ENCODE results near the gene HHIPL1. TPM values are rescaled to one million over a fixed set of nuclear protein-coding genes. Genes with fewer than 3 reads are reported as not detected.

Gene HHIPL1
- total RNA-seq, 2 experiments from 2014 or later, result 0.15 to 0.31 TPM

DNA sequence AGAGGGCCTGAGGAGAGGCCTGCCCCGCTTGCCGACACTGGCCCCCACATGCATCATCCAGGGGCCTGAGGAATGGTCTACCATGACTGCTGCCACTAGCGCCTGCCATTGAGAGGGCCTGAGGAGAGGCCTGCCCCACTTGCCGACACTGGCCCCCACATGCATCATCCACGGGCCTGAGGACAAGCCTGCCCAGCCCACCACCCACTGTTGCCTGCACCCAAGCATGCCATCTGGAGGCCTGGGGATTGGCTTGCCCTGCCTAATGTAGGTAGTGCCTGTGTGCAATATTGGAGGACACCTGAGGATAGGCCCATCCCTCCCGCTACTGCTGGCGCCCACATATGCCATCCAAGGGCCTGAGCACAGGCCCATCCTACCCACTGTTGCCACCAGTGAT is 63.5 kb downstream of the HHIPL1 start:
- Mint-ChIP-seq H3K4me3 (no peak overlapping the region), H3K9me3 (peaks cover 6% of the 10 kb centered on the region), H3K4me1 (ENCODE audit: low read depth) (no peaks in the 10 kb centered on the region), H3K27ac (no peak overlapping the region), H3K36me3 (ENCODE audit: low read depth) (peaks cover 2% of the 10 kb centered on the region), H3K27me3 (ENCODE audit: low read depth) (peaks cover 10% of the 10 kb centered on the region)
- intact Hi-C loops (cut with micrococcal nuclease), result no loop called here
- CTCF ChIA-PET, result no interaction called here
- DNase-seq, result no peak

DNA sequence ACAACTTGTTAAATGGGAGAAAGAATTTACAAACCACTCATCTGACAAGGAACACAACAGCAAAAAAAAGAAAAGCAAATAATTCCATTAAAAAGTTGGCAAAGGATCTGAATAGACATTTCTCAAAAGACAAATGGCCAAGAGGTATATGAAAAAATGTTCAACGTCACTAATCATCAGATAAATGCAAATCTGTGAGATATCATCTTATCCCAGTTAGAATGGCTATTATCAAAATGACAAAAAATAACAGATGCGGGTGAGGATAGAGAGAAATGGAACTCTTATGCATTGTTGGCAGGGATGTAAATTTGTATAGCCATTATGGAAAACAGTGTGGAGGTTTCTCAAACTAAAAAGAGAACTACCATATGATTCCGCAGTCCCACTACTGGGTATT is 69.0 kb downstream of the HHIPL1 start:
- no peaks in the 10 kb centered on the region for H3K9me3 Mint-ChIP-seq
- CTCF ChIA-PET, result interaction anchor here (0.6 to 0.7 kb wide), 2 partner anchors 33 to 41 kb away, joined by 3 to 4 read pairs; no protein-coding TSS in a partner anchor
- H3K4me1 Mint-ChIP-seq (ENCODE audit: low read depth), result no peaks in the 10 kb centered on the region

DNA sequence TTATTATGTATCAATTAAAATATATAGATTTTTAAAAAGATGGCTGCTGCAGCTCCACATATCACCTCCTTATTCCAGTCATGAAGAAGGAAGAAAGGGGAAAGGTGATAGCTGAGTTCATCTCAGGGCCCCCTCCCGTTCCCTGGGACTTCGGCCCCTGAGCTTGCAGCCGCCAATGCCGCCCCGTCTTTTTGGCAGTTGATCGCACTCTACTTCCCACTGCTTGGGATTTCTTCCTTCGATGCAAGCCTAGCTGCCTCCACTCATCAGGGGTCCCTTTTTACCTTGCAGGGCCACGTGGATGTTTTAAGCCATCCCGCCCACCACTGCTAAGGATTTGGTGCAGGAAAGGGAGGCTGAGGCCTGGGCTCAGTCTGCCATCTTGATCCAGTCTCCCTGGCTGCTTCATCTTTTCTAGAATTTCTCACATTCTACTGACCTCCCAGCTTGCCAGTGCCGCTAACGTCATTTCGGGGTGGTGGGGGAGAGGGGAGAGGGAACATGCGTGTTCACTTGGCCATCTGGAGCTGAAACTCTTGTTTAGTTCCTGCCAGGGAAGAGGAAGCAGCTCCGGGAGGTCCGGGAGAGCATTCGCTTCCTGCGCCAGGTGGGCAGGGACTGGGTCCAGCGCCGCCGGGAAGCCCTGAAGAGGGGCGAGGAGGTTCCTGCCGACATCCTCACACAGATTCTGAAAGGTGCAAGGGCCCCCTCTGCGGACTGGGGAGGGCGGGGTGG is 70.5 kb downstream of the HHIPL1 start:
- DNase-seq, result no peak
- intact Hi-C loops (cut with micrococcal nuclease), result no loop called here
- Mint-ChIP-seq H3K4me1 (ENCODE audit: low read depth) (no peaks in the 10 kb centered on the region), H3K4me3 (no peak overlapping the region), H3K36me3 (ENCODE audit: low read depth) (no peaks in the 10 kb centered on the region), H3K27me3 (ENCODE audit: low read depth) (peaks cover 8% of the 10 kb centered on the region), H3K9me3 (no peaks in the 10 kb centered on the region), H3K27ac (no peak overlapping the region)
- CTCF ChIA-PET, result interaction anchor here (1.1 to 1.2 kb wide), 2 partner anchors 28 to 62 kb away, joined by 4 to 6 read pairs; no protein-coding TSS in a partner anchor

More for the DNA sequence above, 69.0 kb downstream of the HHIPL1 start:
- Mint-ChIP-seq H3K4me3 (no peak overlapping the region), H3K27ac (no peak overlapping the region), H3K36me3 (ENCODE audit: low read depth) (no peaks in the 10 kb centered on the region), H3K27me3 (ENCODE audit: low read depth) (peaks cover 8% of the 10 kb centered on the region)
- intact Hi-C loops (cut with micrococcal nuclease), result no loop called here
- no peak for DNase-seq

DNA sequence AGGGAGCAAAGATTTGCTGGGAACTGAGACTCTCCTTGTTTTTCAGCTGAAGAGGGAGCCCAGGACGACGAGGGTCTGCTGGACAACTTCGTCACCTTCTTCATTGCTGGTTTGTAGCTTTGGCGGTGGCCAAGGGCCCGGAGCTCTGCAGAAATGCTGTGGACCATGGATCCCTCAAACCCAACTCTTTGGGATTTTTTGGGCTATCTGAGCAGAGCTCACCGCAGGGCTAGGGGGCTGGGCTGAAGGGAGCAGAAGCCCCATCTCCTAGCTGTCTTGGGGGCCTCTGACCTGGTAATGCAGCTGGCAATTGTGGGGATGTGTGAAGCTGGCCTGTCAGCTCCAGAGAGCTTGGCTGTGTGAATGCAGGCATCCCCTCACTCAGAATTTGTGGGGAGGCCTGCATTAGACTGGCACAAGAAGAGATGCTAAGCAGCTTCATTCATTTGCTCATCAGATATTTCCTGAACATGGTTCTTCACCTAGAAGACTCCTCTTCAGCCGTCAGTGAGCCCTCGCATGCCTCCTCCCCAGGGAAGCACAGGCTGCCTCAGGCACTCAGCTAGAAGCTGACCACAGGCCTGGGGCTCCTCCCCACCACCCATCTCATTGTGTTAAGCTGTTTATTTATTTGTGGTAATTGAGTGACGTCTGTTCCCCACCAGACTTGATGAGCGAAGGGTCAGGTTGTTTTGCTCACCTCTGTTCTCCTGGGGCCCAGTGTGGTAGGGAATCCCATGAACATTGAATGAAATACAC is 71.3 kb downstream of the HHIPL1 start:
- Mint-ChIP-seq H3K36me3 (ENCODE audit: low read depth) (no peaks in the 10 kb centered on the region), H3K27me3 (ENCODE audit: low read depth) (peaks cover 8% of the 10 kb centered on the region), H3K27ac (no peak overlapping the region), H3K4me1 (ENCODE audit: low read depth) (no peaks in the 10 kb centered on the region), H3K9me3 (no peaks in the 10 kb centered on the region), H3K4me3 (no peak overlapping the region)
- CTCF ChIA-PET, result interaction anchor here (1.1 kb wide), 1 partner anchor 29 kb away, joined by 6 read pairs; no protein-coding TSS in a partner anchor
- no peak for DNase-seq
- intact Hi-C loops (cut with micrococcal nuclease), result no loop called here

DNA sequence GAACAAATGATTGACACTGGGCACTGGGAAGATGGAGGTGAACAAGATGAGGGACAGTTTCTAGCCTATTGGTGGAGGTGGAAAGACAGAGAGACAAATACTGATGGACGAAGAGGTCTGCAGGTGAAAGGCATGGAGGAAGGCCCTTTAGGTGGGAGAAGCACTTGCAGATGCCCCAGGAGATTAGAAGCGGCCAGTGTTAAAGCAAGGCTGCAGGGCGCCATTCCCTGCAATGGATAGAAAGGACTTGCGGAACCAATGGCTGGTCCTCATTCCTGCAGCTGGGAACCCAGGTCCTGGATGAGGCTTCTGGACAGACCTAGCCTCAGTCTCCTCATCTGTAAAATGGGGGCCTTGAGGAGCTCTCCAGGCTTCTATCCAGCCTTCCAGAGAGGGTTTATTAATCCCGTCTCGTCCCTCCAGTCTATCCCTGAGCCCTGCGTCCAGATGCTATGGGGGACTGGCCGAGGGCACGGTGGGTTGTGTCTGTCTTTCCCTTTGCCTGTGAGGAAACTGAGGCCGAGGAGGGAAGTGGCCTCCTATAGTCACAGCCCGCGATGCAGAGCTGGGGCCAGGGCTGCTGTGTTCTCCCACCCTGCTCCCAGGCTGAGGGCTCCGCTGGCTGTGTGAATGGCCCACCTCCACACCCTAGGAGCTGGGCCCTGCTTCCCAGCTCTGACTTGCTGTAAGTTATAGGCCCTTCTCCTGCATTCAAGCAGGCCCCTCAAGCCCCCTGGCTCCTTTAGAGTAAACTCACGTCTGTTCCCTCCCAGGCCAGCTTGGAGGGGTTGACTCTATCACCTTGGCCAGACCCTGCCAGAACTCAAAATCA is 72.1 kb downstream of the HHIPL1 start:
- H3K4me1 Mint-ChIP-seq (ENCODE audit: low read depth), result no peaks in the 10 kb centered on the region
- CTCF ChIA-PET, result interaction anchor here (1.1 kb wide), 1 partner anchor 29 kb away, joined by 6 read pairs; no protein-coding TSS in a partner anchor
- intact Hi-C loops (cut with micrococcal nuclease), result no loop called here
- peaks cover 4% of the 10 kb centered on the region for H3K27me3 Mint-ChIP-seq (ENCODE audit: low read depth)
- H3K4me3 Mint-ChIP-seq, result no peak overlapping the region
- DNase-seq, result no peak
- no peaks in the 10 kb centered on the region for H3K9me3 Mint-ChIP-seq
- H3K36me3 Mint-ChIP-seq (ENCODE audit: low read depth), result no peaks in the 10 kb centered on the region
- H3K27ac Mint-ChIP-seq, result no peak overlapping the region

DNA sequence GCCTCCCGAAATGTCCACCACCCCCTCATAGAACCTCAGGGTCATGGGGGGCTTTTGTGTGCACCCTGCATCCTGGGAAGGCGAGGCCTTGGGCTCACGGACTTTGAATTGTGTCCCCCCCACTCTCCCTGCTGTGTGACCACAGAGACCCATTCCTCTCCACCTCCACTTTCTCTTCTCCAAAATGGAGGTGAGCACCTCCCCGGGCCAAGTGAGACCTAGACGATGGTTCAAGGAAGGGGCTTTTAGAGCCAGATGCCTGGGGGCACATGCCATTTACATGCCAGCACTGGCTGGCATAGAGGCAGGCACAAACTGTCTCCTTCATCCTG is 72.7 kb downstream of the HHIPL1 start:
- H3K27me3 Mint-ChIP-seq (ENCODE audit: low read depth), result peaks cover 4% of the 10 kb centered on the region
- DNase-seq, result no peak
- no peak overlapping the region for H3K4me3 Mint-ChIP-seq
- no peaks in the 10 kb centered on the region for H3K36me3 Mint-ChIP-seq (ENCODE audit: low read depth)
- no peak overlapping the region for H3K27ac Mint-ChIP-seq
- no peaks in the 10 kb centered on the region for H3K9me3 Mint-ChIP-seq
- intact Hi-C loops (cut with micrococcal nuclease), result no loop called here
- CTCF ChIA-PET, result interaction anchor here (1.4 kb wide), 1 partner anchor 30 kb away, joined by 3 read pairs; no protein-coding TSS in a partner anchor
- H3K4me1 Mint-ChIP-seq (ENCODE audit: low read depth), result no peaks in the 10 kb centered on the region

DNA sequence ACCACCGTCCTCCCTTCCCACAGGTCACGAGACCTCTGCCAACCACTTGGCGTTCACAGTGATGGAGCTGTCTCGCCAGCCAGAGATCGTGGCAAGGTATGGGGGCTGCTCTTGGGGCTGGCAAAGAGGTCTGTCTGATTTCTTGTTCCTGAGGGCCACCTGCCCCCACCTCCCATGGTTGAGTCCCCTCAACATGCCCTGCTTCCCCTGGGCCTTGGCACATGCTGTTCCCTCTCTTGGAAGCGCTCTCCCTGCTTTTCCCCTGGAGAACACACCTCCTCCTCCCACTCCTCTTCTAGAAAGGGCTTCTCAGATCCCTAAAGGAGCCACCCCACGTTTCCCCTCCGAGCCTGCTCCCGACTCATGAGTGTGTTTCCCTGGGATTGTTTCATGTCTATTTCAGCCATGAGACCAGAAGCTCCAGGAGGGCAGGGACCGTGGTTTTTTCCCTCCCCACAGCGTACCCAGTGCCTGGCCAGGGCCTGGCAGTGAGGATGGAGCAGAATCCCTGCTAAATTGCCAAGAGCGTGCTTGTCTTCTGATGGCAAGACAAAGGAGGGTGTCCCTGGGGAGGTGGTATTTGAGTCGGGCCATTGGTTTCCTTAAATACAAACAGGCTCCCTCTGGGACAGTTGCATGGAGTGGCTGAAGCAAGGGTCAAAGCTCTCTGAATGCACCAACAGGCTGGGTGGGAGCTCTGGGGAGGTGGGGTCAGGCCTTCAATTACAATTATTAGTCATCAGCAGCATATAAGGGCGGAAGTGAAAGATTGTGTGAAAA is 73.3 kb downstream of the HHIPL1 start:
- no peaks in the 10 kb centered on the region for H3K27me3 Mint-ChIP-seq (ENCODE audit: low read depth)
- CTCF ChIA-PET, result interaction anchor here (1.4 kb wide), 1 partner anchor 30 kb away, joined by 3 read pairs; no protein-coding TSS in a partner anchor
- no peaks in the 10 kb centered on the region for H3K9me3 Mint-ChIP-seq

DNA sequence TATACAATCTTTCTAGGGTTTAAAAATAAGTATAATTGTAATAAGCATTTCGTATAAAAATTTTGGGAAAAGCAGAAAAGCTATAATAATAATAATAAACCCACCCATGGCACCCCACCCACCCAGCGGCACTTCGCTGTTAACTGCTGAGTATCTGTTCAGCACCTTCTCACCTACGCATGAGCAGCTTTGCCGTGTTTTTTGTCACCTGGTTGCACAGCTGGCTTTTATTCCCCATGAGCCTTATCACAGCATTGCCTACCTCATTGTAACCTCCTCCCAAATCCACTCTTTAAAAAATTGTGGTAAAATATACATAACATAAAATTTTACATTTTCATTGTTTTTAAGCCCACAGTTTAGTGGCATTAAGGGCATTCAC is 73.9 kb downstream of the HHIPL1 start:
- intact Hi-C loops (cut with micrococcal nuclease), result no loop called here
- Mint-ChIP-seq H3K4me3 (no peak overlapping the region), H3K4me1 (ENCODE audit: low read depth) (no peaks in the 10 kb centered on the region), H3K36me3 (ENCODE audit: low read depth) (no peaks in the 10 kb centered on the region), H3K27me3 (ENCODE audit: low read depth) (no peaks in the 10 kb centered on the region), H3K27ac (no peak overlapping the region), H3K9me3 (no peaks in the 10 kb centered on the region)
- CTCF ChIA-PET, result interaction anchor here (1.4 kb wide), 1 partner anchor 31 kb away, joined by 3 read pairs; no protein-coding TSS in a partner anchor
- DNase-seq, result no peak

More for the DNA sequence above, 73.3 kb downstream of the HHIPL1 start:
- H3K4me1 Mint-ChIP-seq (ENCODE audit: low read depth), result no peaks in the 10 kb centered on the region
- DNase-seq, result no peak
- intact Hi-C loops (cut with micrococcal nuclease), result no loop called here
- H3K27ac Mint-ChIP-seq, result no peak overlapping the region
- H3K4me3 Mint-ChIP-seq, result no peak overlapping the region
- H3K36me3 Mint-ChIP-seq (ENCODE audit: low read depth), result no peaks in the 10 kb centered on the region

DNA sequence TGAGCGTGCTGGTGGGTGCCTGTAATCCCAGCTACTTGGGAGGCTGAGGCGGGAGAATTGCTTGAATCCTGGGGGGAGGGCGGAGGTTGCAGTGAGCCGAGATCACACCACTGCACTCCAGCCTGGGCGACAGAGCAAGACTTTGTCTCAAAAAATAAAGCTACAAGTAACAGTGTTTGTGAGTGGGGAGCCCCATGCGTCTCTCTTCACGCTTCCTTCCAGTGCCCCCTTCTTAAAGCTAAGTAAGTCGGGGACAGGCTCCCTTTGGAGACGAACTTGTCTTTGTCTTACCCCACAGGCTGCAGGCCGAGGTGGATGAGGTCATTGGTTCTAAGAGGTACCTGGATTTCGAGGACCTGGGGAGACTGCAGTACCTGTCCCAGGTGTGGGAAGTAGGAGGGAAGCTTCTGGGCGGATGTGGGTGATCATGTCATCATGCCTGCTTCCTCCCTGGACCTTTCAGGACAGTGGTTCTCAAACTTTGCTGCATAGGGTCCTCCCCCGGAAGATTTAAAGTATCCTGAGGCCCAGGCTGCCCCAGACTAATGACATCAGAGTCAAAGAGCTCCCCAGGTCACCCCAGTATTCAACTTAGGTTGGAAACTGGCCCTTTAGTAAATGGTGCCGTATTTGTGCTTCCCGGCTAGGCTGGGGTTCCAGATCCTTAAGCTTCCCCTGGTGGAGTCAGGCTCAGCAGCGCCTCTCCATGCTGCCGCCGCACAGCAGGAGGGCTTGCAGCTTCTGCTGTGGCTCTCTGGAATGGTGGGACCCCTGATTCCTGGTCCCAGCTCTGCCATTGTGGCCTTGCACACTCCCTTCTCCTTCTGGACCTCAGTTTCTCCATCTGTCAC is 76.2 kb downstream of the HHIPL1 start:
- no peak for DNase-seq
- H3K4me3 Mint-ChIP-seq, result no peak overlapping the region
- intact Hi-C loops (cut with micrococcal nuclease), result no loop called here
- H3K4me1 Mint-ChIP-seq (ENCODE audit: low read depth), result no peaks in the 10 kb centered on the region
- H3K27me3 Mint-ChIP-seq (ENCODE audit: low read depth), result peaks cover 3% of the 10 kb centered on the region
- no peaks in the 10 kb centered on the region for H3K36me3 Mint-ChIP-seq (ENCODE audit: low read depth)
- CTCF ChIA-PET, result interaction anchor here (0.5 to 0.8 kb wide), 2 partner anchors 9 to 178 kb away, joined by 3 read pairs; no protein-coding TSS in a partner anchor
- no peaks in the 10 kb centered on the region for H3K9me3 Mint-ChIP-seq
- H3K27ac Mint-ChIP-seq, result no peak overlapping the region

DNA sequence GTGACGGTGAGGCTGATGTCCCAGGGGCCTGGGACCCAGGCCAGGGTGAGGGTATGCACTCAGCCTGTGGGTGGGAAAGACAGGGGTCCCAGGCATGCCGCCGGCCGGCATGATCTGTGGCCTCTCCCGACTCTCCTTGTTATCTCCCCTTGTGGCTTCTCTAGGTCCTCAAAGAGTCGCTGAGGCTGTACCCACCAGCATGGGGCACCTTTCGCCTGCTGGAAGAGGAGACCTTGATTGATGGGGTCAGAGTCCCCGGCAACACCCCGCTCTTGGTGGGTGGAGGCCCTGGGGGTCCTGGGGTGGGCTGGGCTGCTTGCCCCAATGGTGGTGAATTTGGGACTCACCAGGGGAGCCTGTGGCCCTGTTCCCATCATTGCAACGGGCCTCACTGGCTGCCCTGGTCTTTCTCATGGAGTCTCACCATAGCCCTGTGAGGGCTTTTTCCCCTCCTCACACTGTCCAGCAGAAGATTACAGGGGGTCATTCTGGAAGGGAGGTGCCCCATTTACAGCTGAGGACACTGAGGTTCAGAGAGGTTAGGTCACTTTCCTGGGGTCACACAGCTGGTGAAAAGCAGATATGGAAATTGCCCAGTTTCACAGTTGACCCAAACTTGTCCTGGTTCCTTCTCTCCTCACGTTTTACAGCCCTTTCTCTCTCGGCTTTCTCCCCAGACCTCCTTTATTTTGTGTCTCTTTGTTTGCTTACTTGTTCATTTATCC is 77.0 kb downstream of the HHIPL1 start:
- Mint-ChIP-seq H3K27ac (no peak overlapping the region), H3K27me3 (ENCODE audit: low read depth) (peaks cover 6% of the 10 kb centered on the region), H3K36me3 (ENCODE audit: low read depth) (no peaks in the 10 kb centered on the region)

More for the DNA sequence above, 77.0 kb downstream of the HHIPL1 start:
- DNase-seq, result no peak
- Mint-ChIP-seq H3K4me3 (no peak overlapping the region), H3K4me1 (ENCODE audit: low read depth) (no peaks in the 10 kb centered on the region), H3K9me3 (no peaks in the 10 kb centered on the region)
- intact Hi-C loops (cut with micrococcal nuclease), result no loop called here
- CTCF ChIA-PET, result interaction anchor here (0.5 kb wide), 1 partner anchor 177 kb away, joined by 3 read pairs; no protein-coding TSS in a partner anchor
